A172 (cell line): ENCODE measurements around the gene TMEM243. TPM values are rescaled to one million over a fixed set of nuclear protein-coding genes. Genes with fewer than 3 reads are reported as not detected.
A peak's percentile ranks its signal among the peaks of the same experiment; 100 is the strongest.
"Not testable (repeated sequence)": the region's sequence is repeated elsewhere in the genome, so short reads cannot be mapped to it uniquely, and the experiment has no call there.

ENCODE experiments used
- DNase-seq: peaks from one replicate; pipeline ENCODE4 v3.0.0-alpha.2; 2015; ENCODE audit warnings: low spot score
- total RNA-seq: library from RNA; depleted of rRNA; stranded (reverse); fragments of >200 nt; shearing (Covaris generic); gene quantifications from 2 replicates; pipeline ENCODE4 v1.2.3, GENCODE V29; 2014; rRNA removed

The TMEM243 gene, protein sequence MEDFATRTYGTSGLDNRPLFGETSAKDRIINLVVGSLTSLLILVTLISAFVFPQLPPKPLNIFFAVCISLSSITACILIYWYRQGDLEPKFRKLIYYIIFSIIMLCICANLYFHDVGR
- 22.8 and 26.0 TPM in 2 replicates for total RNA-seq

DNA sequence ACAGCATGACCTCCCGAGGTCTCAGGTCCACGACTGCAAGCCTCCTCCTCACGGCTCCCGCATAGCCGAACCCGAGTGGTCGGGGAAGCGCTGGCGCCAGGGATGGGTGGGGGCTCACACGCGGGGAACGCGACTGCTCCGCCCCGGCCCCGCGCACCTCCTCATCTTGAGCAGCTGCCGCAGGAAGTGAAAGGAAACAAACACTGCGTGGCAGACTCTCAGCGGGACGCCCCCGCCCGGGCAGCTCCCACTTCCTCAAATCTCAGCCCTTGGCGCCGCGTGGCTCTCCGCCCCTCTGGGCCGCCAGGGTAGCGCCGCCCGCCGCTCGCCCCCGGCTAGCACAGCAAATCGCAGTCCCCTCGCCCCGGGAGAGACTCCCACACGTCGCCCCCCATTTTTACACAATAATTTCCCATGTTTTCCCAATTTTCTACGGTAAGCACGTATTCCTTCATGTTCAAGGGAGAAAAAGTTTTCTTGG lies at the start of gene TMEM243:
Gene TMEM243, minus strand, starts transcription at position 188 of the 481 bp plus-strand sequence. CDS start 229 bp downstream, outside the sequence.
- peak; percentile 42 for DNase-seq

GRCh38 chr7:87267239-87267900 lies 47.8 kb upstream of the TMEM243 start:
- DNase-seq, result no peak

DNA sequence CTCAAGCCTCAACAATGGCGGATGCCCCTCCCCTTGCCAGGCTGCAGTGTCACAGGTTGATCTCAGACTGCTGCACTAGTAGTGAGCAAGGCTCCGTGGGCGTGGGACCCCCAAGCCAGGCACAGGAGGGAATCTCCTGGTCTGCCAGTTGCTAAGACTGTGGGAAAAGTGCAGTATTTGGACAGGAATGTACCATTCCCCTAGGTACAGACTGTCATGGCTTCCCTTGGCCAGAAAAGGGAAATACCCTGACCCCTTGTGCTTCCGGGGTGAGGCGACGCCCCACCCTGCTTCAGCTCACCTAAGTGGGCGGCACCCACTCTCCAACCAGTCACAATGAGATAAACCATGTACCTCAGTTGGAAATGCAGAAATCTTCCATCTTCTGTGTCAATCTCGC lies 44.0 kb upstream of the TMEM243 start:
- no peak for DNase-seq

GRCh38 chr7:87253589-87254087 lies 34.1 kb upstream of the TMEM243 start:
- no peak for DNase-seq

GRCh38 chr7:87245671-87246070 lies 26.1 kb upstream of the TMEM243 start:
- not testable (repeated sequence) for DNase-seq

DNA sequence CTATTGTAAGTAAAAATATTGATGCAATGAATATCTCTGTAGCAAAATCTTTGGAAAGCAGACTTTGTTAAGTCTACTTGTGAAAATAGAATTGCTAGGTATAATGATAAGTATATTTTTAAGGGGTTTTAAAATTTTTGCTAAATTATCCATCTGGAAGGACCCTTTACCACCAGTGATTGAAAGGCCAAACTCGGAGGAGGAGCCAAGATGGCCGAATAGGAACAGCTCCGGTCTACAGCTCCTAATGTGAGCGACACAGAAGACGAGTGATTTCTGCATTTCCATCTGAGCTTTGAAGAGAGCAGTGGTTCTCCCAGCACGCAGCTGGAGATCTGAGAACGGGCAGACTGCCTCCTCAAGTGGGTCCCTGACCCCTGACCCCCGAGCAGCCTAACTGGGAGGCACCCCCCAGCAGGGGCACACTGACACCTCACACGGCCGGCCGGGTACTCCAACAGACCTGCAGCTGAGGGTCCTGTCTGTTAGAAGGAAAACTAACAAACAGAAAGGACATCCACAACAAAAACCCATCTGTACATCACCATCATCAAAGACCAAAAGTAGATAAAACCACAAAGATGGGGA lies 19.0 kb upstream of the TMEM243 start:
- DNase-seq, result not testable (repeated sequence)

GRCh38 chr7:87234949-87235348 lies 15.4 kb upstream of the TMEM243 start:
- DNase-seq, result no peak

- DNase-seq, result no peak
Observed at GRCh38 chr7:87231711-87232110, 12.2 kb upstream of the TMEM243 start.

DNA sequence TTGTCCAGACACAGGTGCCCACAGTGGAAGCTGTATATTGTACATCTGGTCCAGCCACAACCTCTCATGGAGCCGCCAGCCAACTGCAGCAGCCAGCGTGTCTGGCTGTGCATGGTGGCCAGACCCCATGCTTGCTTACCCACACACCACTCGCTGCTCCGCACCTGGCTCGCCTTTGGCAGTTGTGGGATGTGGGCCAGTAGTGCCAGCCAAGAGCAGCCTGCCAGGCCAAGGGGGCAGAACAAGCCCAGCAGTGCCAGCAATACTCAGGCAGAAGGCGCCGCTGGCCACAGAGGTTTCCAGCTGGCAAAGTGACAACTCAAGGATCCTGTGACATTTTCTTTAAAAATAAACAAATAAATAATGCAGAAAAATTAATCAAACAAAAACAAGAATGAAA lies 11.7 kb upstream of the TMEM243 start:
- no peak for DNase-seq

DNA sequence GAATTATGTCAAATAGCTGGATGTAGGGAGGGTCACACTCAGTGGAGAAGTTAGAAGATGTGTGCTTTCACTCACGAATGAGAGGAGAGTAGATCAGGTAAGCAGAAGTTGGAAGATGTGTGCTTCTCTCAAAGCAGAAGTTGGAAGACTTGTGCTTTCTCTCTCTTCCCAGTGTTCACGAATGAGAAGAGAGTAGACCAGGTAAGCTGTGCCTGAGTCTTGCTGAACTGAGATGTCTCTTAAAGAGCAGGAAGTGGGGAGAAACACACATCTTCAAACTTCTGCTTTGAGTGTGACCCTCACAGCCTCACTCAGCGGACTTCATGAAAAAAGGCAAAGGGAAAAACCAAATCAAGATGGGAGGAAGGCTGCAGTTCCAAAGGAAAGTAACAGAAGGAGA lies 7.0 kb upstream of the TMEM243 start:
- DNase-seq, result no peak

DNA sequence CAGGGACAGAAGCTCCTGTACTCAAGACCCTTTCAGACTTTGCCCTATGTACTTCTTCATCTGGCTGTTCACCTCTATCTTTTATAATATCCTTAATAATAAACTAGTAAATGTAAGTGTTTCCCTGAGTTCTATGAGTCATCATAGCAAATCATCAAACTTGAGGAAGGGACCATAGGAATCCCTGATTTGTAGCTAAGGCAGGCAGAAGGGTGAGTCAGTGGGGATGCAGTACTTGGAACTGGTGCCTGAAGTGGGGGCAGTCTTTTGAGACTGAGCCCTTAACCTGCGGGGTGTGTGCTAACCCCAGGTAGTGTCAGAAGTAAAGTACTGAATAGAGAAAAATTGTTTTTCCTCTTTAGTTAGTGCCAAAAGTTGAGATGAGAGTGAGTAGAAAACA lies 6.2 kb upstream of the TMEM243 start:
- peak; percentile 29 for DNase-seq

DNA sequence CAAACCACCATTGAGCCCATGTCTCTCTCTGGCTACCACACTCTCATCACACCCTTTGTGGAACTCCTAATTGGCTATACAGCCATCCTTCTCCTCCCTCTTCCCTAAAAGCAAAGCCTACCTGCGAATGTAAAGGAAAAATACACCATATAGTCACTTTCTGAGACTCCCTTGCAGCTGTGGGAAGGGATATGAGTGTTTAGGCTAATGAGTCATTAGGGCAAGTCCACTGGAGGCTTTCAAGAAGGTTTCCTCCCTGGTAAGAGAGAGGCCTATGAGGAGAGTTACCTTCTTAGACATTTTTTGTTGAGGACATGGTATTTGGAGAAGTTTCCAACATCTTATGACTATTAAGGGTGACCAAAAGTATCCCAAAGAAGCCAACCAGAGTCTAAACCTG lies 4.1 kb upstream of the TMEM243 start:
- DNase-seq, result no peak

DNA sequence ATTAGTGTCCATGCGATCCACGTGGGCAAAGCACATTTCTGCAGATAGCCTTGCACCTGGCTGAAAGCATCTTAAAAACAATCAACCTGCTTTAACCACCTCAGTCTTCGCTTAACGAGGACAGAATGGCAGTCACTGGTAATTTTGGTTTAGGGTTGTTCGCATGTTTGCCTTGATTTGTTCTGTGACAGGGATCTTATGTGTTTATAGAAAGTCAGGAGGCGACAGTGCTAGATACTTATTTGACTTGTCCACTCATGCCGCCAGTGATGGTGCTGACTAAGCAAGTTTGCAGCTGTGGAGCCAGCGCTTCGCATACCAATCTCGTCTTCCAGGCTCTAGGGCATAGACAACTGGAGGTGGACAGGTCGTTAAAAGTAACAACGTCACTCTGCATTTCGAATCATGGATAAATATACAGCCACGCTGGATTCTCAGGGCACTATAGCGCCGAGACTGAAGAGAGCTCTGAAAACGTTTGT lies 1.2 kb upstream of the TMEM243 start:
- DNase-seq, result no peak

DNA sequence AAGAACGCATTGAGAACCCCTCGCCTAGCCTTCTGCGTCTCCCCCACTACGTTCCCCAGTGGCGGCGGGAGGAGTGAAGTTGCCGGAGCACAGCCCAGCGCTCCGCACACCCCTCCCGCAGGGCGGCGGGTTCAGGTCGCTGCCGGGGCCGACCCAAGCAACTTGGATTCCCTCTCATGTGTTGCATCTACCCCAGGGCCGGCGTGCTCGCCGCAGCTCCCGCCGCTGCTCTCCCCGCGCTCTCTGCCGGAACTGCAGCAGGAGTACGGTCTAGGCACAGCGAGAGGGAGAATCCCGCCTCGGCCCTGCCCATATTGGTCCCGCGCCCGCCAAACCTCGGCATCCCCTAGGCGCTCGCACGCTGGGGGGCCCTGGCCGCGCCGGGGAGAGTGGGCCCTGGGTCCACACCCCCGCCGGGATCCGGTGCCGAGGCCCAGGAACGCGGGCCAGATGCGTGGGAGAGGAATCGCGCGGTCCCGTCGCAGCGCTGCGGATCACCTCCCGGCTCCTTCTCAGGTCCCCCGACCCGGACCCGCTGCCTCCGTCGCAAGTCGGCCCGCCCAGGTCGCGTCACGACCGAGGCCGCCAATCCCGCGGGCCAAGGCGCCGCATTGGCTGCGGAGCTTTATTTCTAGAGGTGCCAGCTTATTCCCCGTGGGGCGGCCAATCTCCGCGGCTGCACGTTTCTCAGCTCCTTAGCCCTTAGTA lies 648 bp upstream of the TMEM243 start:
- peak; percentile 59 for DNase-seq

DNA sequence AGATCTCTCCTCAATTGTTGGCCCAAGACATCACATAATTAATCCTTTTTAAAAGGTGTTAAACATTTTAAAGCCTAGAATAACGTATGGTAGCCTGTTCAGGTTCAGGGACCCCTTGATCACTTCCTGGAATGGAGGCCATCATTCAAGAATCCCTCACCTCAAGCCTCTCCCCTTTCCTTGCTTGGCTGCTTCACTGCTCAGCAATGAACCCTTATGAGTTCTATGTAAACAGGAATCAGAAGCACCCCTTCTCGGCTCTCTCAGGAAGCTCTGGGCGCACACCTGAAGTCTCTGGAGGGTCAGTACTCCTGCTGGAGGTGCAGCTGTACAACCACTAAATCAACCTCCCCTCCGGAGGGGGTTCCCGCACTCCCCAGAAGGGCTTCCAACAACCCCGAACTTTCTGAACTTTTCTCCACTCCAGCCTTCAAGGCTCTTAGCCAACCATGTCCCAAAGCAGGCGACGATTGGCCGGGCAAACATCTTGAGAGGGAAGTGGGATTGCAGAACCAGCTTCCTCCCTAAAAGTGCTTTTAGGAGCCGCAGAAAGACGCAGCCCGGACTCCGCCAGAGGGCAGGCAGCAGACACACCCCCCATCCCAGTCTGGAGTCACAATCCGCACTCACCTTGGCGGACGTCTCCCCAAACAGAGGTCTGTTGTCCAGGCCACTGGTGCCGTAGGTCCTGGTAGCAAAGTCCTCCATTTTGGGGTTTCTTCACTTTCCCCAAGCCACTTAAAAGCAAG lies 562 bp downstream of the TMEM243 start:
- no peak for DNase-seq

- DNase-seq, result no peak
Observed at GRCh38 chr7:87217983-87218653, 1.4 kb downstream of the TMEM243 start.

GRCh38 chr7:87216701-87217508 lies 2.6 kb downstream of the TMEM243 start:
- no peak for DNase-seq

- no peak for DNase-seq
Observed at GRCh38 chr7:87215046-87215445, 4.5 kb downstream of the TMEM243 start.

- no peak for DNase-seq
Observed at GRCh38 chr7:87213811-87214210, 5.7 kb downstream of the TMEM243 start.

GRCh38 chr7:87213252-87213651 lies 6.3 kb downstream of the TMEM243 start:
- DNase-seq, result no peak
